Neural progenitor cell (in vitro differentiated cells): ENCODE measurements around the gene SLC7A10.

ENCODE experiments used
- EZH2 ChIP-seq: fragments of 200-600 bp; sonication (generic); IDR thresholded peaks from 2 replicates; pipeline ENCODE4 v1.6.1; 2017; ENCODE audit warnings: antibody characterized with exemption, mild to moderate bottlenecking, moderate library complexity
- EZH2phosphoT487 ChIP-seq: fragments of 200-600 bp; sonication (generic); IDR thresholded peaks from 2 replicates; pipeline ENCODE4 v1.6.1; 2017; ENCODE audit warnings: antibody characterized with exemption
- TF ChIP-seq, protein P1 (sequence below): fragments of 200-600 bp; sonication (generic); IDR thresholded peaks from 2 replicates; pipeline ENCODE4 v1.5.1; 2017; ENCODE audit warnings: antibody characterized with exemption, mild to moderate bottlenecking

DNA sequence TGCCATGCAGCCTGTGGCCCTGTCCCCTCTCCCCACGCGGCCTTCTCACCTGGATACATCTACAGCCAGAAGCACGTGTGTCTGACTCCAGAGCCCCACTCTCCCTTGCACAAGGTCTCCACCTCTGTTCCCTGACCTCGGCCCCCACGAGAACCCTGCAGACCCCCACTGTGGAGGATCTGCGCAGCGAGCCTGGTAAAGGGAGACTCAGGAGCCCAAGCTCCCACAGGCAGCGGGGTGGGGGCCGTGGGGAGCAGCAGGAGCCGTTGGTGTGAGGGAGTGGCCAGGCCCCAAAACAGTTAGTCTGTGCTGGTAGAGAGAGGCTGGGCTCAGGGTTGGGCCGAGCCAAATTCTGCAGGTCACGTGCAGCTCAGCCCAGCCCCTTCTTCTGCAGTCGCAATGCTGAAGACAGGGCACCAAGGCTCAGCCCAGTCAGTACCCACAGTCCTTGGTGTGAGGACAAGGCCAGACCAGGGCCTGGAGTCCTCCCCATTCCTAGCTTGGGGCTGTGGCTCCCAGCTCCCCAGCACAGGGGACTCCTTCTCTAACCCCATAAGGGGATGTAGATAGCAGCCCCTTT, 28.7 kb upstream of the SLC7A10 start:
- TF ChIP-seq, protein P1, sequence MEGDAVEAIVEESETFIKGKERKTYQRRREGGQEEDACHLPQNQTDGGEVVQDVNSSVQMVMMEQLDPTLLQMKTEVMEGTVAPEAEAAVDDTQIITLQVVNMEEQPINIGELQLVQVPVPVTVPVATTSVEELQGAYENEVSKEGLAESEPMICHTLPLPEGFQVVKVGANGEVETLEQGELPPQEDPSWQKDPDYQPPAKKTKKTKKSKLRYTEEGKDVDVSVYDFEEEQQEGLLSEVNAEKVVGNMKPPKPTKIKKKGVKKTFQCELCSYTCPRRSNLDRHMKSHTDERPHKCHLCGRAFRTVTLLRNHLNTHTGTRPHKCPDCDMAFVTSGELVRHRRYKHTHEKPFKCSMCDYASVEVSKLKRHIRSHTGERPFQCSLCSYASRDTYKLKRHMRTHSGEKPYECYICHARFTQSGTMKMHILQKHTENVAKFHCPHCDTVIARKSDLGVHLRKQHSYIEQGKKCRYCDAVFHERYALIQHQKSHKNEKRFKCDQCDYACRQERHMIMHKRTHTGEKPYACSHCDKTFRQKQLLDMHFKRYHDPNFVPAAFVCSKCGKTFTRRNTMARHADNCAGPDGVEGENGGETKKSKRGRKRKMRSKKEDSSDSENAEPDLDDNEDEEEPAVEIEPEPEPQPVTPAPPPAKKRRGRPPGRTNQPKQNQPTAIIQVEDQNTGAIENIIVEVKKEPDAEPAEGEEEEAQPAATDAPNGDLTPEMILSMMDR = no peak
- no peak for TF ChIP-seq EZH2
- no peak for TF ChIP-seq EZH2phosphoT487
